LoVo (cell line): ENCODE measurements around the gene ITGB7.

ENCODE experiments used
- DNase-seq: peaks from one replicate; pipeline ENCODE4 v3.0.0-alpha.2; 2016; ENCODE audit warnings: low spot score

The ITGB7 gene

DNA sequence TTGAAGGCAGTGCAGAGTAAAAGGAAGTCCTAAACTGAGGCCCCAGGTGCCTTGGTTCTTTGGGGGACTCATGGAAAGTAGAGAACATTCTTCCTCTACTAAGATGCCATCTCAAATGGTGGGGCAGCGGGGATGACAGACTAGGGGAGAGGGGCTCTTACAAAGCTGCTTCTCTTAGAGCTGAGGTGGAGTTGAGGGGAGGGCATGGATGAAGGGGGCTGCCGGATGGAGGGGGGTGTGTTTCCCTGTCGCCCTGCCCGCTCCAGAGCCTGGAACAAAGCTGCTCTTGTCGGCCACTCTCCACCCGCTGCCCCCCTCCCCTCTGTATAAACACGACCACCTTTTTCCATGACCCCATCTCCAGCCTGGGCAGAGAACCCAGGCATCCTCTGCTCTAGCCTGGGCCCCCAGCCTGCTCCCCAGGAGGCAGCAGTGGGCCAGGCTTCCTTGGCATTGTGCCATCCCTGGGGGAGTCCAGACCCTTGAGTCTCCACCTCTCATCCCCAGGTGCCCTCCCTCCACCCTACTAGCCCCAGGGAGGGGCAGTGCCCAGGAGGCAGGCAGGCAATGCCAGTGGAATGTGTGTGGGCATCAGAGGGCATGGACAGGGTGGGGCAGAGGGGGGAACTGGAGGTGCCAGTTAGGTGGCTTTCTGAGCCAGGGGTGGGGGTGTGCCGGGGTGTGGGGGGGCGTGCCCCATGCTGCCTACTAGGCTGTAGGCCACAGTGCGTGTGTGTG, 23.2 kb upstream of the ITGB7 start:
- DNase-seq = peak; percentile 27

DNA sequence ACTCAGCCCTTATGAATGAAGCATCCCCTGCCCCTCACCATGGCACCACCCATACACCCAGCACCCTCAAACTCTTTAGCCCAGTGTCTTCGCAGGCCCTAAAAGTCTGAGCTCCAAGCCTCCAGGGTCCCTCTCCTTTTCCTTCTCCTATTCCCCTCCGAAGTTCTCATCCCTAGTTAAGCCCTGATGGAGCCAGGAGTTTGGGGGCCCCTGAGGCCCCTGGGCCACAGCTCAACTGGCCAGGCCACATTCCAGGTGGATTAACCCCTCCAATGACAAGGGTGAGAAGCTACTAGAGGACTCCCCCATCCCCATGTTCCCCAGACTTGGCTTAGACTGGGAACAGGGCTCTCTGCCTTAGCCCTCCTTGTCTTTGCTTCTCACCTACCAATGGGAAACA, 22.4 kb upstream of the ITGB7 start:
- DNase-seq = no peak

DNA sequence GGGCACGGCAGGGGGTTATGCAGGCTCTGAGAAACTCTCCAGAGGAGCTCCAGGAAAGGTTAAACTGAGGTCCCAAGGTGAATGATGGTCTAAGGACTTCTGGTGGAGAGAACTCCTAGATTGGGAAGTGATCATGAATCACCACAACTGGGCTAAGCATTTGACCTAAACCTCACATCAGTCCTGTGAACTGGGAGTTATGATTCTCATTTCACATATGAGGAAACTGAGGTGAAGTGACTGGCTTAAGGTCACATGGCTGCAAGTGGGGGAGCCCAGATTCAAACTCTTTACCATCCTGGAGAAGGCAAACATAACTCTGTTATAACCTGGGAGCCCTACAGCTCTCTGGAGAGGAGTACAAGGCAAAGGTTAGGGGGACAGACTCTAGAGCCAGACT, 20.8 kb upstream of the ITGB7 start:
- DNase-seq = no peak

DNA sequence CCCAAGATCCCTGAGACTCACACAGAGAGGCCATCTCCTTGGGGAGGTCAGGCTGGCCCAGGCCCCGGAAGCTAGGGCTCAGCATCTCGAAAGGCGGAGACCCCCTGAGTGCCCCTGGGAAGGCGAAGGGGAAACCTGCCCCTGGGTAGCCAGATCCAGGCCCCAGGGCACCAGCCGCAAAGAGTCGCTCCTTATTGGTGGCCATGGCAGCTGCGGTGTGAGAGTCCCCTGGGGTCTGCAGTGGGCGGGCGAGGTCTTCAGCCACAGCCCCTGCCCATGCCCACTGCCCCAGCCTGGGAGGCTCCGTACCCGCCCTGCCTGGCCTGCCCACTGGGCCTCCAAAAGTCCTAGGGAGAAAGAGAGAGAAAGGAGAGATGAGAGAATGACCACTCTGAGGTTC, 20.3 kb upstream of the ITGB7 start:
- no peak for DNase-seq

DNA sequence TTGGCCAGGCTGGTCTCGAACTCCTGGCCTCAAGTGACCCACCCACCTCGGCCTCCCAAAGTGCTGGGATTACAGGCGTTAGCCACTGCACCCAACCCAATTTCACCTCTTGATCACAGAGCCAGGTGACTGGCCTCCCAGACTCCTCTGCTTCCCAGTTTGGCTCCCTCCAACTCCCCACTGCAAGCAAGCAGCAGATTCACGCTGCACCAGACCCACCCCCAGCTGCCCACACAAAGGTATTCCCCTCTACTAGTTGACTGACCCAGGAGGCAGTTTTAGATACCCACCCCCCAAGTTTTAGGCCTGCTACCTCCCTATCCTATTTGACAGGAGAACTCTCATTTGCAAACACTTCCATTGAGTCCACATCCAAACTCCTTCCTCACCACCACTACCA, 19.8 kb upstream of the ITGB7 start:
- no peak for DNase-seq

DNA sequence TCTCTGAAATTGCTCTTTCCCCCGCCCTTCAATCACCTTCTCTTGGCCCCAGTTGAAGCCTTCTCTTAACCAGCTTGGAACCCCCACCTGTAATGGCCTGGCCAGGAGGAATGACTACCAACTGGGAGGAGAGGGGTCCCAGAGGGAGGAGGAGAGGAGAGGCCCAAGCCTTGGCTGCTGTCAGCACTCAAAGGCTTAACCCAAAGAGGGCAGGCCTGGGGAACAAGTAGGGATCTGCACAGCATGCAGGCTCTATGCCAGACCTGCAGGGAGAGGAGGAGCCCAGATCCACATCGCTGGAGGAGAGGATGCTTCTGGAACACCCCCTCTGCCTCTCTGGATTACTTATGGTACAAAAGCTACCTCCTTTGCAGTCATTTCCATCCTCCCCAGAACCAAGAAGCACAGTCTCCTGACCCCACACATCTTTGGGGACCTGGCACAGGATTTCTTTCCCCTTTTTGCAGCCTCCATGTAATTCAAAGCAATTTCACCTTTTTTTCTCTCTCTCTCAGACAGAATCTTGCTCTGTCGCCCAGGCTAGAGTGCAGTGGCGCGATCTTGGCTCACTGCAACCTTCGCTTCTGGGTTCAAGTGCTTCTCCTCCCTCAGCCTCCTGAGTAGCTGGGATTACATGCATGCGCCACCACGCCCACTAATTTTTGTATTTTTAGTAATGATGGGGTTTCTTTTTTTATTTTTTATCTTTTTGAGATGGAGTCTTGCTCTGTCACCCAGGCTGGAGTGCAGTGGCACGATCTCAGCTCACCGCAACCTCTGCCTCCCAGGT, 18.8 kb upstream of the ITGB7 start:
- no peak for DNase-seq

DNA sequence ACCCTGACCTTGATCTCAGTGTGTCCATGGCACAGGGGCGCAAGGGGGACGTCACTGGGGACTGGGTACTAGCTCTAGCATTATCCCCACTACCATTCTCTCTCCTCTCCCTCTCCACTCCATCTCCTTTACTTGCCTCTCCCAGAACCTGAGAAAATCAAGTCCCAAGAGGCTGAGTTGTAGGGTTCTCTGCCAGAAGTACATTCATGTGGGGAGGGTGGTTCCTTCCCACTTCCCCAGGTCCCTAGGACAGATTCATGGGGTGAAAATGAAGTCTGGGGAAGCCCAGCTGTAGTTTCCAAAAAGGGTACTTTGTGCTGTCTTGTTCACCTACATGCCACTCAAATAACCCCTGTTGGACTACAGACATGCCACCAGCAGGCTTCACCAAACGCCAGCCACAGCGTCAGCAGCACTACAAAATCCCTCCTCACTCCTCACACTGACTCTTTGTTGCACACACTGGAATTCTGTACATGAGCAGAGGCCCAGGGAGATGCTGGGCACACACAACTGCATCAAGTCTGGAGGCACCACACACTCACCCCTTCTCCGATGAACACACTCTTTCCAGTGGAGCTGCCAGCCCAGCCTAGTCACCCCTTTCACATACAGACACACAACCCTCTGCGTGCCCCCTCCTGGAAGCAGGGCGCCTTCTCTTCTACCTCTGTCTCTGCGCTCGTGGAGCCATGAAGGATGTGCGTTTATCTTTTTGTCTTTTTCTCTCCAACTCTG, 18.0 kb upstream of the ITGB7 start:
- no peak for DNase-seq

DNA sequence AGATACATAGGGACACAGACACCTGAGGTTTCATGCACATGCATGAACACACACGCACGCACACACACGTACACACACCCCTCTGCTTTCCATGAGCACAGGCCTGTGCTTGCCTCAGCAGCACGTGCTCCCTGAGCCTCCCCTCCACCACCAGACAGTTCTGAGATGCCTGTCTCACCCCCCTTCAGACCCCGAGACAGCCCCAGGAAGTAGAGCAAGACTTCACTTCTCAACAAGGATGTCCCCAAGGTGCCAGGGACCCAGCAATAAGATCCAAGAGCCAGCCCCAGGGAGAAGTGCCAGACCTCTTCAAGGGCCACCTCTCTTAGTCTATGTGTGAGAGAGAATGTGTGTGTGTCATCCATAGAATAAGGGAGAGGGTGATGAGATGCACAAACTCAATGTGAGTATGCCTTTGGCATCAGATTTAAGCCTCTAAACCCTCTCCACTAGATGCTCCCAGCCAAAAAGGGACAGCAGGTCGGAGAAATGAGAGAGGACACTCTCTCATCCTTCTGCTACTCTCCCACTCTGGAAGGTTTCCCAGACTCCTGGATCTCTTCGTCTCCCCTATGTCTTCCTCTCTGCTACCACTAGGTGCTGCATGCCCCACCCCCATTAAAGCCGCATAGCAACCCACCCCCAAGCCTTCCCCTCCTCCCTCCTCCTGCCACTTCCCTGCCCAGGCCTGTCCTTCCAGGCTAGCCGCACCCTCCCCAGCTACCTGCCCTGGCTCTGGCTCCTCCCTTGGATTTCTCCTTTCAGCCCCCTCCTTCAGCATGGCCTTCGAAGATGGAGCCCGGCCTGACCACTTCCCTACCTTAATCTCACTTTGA, 17.2 kb upstream of the ITGB7 start:
- no peak for DNase-seq

DNA sequence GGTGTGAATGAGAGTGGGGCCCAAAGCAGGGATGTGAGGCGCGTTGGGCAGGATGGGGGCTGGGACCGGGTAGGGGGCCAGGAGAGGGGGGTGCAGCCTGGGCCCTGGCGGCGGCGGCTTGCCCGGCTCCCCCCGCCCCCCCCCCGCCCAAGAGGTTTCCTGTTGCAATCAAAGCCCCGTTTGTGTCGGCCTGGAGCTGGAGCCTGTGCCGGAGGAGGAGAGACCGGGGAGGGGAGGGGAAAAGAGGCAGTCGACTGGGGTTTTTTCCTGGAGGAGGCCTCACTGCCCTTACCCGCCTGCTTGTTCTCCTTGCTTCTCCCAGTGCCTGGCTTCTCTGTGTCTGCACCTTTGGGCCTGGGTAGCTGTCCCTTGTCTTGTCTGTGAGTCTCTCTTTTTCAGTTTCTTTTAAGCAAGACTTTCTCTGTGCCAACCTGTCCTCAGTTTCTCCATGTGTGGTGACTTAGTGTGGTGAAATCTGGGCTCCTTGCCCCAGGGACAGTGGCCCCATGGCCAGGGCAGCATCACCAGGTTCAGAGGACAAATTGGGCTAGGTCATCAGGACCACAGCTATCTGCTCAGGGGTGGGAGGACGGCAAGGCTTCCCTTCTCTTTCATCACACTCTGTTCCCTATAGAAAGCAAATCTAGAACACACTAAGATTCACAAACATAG, 16.5 kb upstream of the ITGB7 start:
- DNase-seq = no peak

DNA sequence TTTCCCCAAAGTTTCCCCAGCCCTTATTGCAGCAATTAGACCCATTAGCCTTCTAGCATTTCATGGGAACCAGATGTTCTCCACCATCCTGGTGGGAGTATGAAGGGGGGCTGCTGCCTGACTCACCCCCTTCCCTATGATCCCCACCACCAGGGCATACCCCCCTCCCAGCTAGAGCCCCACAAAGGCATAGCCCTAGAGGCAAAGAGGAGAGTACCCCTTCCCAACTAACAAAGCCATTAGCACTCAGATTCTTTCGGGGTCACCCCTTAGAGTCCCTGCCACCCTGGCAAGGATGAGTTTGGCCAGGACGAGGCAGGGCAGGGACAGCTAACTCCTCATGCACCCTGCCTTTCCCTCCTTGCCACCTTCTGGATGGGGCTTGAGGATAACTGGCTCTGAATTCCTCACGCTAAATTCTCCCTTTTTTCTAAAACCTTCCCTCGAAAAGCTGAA, 15.8 kb upstream of the ITGB7 start:
- DNase-seq = no peak

DNA sequence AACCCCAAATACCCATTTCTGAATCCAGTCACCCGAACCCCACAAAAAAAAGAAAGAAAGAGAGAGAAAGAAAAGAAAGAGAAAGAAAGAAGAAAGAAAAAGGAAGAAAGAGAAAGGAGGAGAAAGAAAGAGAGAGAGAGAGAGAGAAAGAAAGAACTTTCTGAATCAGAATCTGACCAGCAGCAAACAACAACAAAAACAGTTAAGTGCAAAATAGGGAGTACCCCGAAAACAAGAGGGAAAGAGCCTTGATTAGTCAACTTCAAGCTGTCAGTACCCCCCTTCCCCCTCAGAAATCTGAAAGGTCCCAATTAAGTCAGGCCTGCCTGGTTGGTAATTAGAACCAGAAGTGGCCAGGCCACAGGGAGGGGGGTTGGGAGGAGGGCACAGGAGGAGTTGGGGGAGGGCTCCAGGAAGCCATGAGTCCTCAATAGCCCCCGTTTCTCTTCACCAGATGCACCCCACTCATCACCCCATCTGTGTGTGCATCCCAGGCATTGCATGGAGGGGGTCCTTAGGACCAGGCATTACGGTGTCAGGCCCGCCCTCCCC, 15.2 kb upstream of the ITGB7 start:
- DNase-seq = no peak

DNA sequence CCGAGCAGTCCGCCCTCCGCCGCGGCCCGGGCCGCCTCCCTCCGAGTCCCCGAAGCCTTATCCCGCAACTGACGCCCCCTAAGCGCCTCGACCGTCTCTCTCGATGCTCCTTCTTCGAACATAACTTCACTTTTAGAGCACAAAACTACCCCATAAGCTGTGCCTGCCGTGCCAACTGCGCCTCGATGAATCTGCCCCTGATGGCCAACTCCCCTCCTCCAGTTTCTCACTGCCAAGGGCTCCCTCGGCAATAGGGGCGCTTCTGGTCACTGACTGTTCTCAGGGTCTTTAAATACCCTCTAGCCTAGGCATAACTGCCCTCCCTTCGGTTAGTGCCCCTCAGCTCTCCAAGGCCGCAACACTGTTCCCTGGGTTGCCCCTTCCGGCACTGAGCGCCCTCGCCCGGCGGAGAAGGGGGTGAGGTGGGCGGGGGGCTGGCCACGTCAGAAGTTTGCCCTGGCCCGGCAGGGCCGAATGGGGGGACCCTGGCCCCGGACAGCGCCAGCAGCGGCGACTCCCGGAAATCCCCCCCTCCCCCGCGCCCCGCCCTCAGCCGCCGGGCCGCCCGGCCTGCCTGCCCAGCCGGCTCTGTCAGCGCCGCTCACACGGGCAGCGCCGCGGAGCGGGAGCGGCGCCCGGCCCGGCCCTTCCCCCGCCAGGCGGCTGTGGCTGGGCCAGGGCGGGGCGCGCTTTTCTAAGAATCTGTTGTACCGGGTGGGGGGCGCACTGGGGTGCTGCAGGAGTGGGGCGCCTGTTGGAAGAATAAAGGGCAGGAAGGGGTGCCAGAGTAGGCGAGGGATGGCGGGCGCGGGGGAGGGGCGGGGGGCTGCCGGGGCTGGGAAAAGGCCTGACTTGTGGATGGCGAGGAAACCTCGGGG, 14.4 kb upstream of the ITGB7 start:
- peak; percentile 74 for DNase-seq

DNA sequence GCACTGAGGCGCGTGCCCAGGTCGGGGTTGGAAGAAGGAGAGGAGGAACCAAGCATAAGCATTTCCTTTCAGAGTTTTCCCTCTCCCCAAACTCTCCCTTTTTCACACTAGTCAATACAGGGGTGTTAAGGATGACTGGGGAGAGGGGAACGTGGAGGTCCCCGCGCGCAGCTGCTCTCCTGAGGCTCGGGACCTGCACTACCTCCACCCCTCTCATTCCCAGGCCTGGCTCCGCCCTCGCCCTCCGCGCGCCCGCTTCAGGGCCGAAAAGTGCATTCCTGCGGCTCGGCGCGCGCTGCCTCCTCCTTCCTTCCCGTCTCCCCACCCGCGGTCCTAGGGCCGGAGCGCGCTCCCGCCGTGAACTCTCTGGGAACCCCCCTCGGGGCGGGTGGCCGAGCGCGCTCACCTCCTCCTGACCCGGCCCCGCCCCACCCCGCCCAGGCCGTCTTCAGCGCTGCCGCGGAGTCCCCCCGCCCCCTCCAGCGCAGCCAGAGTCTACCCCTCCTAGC, 13.7 kb upstream of the ITGB7 start:
- DNase-seq = peak; percentile 99

DNA sequence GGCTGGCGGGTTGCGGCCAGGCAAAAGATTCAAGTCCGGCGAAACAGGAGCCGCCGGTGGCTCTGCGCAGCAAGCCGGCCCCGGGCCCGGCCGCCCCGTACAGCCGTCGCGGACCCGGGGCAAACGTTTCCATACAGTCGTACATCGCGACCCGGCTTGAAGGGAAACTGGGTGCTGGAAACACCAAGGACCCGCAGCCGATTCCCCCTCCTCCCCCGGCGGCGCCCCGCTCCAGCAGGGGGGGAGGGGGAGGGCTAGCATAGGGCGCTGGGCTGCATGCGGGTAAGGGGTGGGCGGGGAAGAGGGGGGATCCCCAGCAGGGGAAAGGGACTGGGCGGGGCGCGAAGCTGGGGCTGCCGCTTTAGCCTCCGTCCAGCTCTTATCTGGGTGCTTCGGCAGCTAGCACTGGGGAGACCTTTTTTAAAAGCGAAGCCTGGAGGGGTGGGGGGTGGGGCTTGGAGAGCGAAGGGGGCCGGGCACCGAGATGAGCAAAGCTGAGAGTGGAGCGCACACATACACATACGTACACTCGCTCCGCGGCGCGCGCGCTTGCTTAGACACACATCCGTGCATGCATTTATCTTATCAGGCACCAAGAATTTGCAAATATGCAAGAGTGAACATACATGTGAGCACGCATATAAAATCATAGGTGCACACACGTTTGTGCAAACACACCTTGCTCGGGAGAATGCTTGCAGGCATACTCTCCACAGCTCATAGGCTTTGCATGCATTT, 13.1 kb upstream of the ITGB7 start:
- DNase-seq = no peak

DNA sequence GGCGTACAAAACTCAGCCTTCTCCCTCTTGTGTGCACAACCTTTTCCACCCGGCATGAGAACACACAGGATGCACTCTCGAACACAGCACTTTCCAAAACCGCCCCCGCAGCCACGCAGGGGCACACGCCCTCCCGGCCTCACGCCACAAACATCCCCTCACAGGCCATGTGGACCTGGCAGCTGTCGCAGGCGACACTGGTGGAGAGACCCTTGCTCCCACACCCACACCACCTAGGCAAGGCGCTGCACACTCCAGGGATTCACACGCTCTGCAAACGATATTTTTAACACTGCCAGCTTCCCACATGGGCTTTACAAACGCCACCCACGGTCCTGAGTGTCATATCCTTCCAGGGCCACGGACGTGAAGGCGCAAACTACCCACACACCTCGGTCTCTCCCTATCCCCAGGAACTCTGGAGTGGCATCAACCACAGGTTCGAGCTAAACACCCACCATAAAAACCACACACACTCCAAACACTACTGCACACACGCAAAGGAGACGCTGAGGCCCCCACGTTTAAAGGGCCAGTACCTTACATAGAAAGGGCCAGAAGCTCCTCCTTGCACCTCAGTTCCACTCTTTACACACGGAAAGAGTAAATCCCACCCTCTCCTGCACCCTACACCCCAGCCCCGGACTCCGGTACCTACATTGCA, 12.4 kb upstream of the ITGB7 start:
- no peak for DNase-seq

DNA sequence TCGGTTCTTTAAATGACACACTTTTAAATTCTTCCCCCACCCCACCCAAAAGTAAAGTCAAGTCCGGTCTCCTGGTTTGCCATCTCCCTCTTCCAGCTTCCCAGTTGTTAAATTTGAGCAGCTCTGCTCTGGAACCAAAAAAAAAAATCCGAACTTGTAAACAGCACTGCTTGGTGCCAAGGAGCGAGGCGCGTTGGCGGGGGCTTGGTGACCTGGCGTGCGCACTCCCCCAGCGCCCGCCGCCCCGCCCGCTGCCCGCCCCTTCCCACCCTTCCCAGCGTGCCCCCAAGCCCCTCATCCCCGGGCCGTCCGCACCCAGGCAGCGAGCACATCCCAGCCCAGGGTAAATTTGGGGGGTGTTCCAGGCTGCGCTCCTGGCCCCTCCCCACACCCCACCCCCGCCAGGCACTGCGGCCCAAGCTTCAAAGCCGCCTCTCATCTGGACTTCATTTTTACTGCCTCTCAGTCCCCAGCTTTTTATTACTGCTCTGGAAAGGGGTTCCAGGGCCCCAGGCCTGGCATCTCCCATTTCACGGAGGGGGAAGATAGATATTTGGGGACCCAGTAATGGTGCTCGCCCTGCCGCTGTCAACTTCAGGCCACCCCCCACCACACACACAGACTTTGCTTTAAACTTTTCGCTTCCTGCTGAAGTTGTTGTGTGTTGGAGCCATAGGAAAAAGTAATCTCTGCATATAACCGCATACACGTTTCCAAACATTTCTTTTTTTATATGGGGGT, 11.7 kb upstream of the ITGB7 start:
- DNase-seq = no peak

DNA sequence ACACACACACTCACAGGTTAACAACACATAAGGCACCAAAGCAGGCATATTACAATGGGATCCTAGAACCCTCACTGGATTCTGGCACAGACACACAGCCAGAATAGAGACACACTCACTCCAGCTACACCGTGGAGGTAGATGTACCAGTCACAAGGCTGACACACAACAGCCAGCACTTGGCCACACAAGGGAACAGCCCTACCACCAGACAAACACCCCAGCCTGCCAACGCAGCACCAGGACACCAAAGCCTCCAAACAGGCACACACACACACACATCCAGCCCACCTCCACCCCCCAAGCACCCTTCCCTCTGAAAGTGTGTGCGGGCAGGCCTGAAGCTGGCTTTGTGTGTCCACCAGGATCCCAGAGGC, 10.9 kb upstream of the ITGB7 start:
- DNase-seq = no peak
